HepG2 (cell line): ENCODE measurements around the gene CADM1. TPM values are rescaled to one million over a fixed set of nuclear protein-coding genes. Genes with fewer than 3 reads are reported as not detected.
A peak's percentile ranks its signal among the peaks of the same experiment; 100 is the strongest.

Experiments used
- ATAC-seq: fragments of 200-7000 bp; cut with Tn5 transposase; 3 replicates; pipeline ENCODE4 v1.9.1; 2020; ENCODE audit warnings: mild to moderate bottlenecking, moderate library complexity
- BruUV-seq: library from RNA; stranded (reverse); fragments of 400-500 nt; replicated peaks from 2 replicates; lab custom pipeline; 2021; lab: Mats Ljungman, UMichigan
- CTCF ChIA-PET: fragments of 300-600 bp; formaldehyde crosslinking; extraction: SDS; loops from one replicate; lab custom pipeline; 2021; ENCODE audit warnings: low total read pairs, inconsistent platforms, low intra/inter-chr PET ratio; lab: Yijun Ruan, JAX
- POLR2A ChIA-PET: fragments of 350-600 bp; sonication (Branson Sonifier 250); formaldehyde crosslinking; loops from one replicate; lab custom pipeline; 2020; ENCODE audit warnings: antibody characterized with exemption, inconsistent platforms; lab: Yijun Ruan, JAX
- DNase-seq: peaks from one replicate; pipeline ENCODE4 v3.0.0-alpha.2; 2015; ENCODE audit warnings: low spot score
- FAIRE-seq: peaks from 3 replicates; lab custom pipeline; 2011; peaks lifted over from hg19 to GRCh38; lab: Jason Lieb, UNC
- H2AFZ ChIP-seq: one replicate; pipeline ENCODE4 v1.6.1; 2011; ENCODE audit warnings: low read length, inconsistent platforms
- H3K27ac ChIP-seq: fragments of 300-600 bp; 3 replicates; pipeline ENCODE4 v1.8.0; 2011; ENCODE audit warnings: mixed run types, mild to moderate bottlenecking, mixed read lengths, low read length, inconsistent platforms; ENCODE audit not compliant: insufficient read depth; ENCODE audit errors: extremely low read length
- H3K27me3 ChIP-seq, 2 experiments: fragments of 200-600 bp in 1 of 2; 2 replicates in 1 of 2; 3 replicates in 1 of 2; pipeline versions ENCODE4 v1.6.0 to v1.8.0; 2011; ENCODE audit warnings: low read length in 2 of 2, mild to moderate bottlenecking in 2 of 2, moderate library complexity in 2 of 2, inconsistent platforms in 1 of 2; ENCODE audit not compliant: insufficient read depth in 2 of 2, control insufficient read depth in 1 of 2
- H3K36me3 ChIP-seq, 2 experiments: fragments of 200-600 bp in 1 of 2; replicated peaks in 1 of 2; 2 replicates in 1 of 2; 3 replicates in 1 of 2; pipeline versions ENCODE4 v1.5.1 to v1.8.0; 2011; ENCODE audit warnings: low read length in 2 of 2, inconsistent platforms in 1 of 2; ENCODE audit not compliant: insufficient read depth in 2 of 2, control insufficient read depth in 1 of 2
- H3K4me1 ChIP-seq: 2 replicates; pipeline ENCODE4 v1.5.1; 2012; ENCODE audit warnings: low read length, inconsistent platforms; ENCODE audit not compliant: insufficient read depth
- H3K4me2 ChIP-seq: 2 replicates; pipeline ENCODE4 v1.6.0; 2011; ENCODE audit warnings: low read depth, low read length, inconsistent platforms
- H3K4me3 ChIP-seq, 3 experiments: fragments of 200-600 bp in 1 of 3; sonication (generic), shearing (Covaris generic) in 1 of 3; replicated peaks in 1 of 3; 2 replicates each; pipeline ENCODE4 v1.5.1; 2011 to 2016; ENCODE audit warnings: low read length in 3 of 3, inconsistent platforms in 2 of 3, low read depth in 2 of 3, mild to moderate bottlenecking in 2 of 3, control low read depth in 1 of 3, mixed read lengths in 1 of 3; ENCODE audit not compliant: insufficient read depth in 1 of 3
- H3K79me2 ChIP-seq: one replicate; pipeline ENCODE4 v1.6.1; 2011; ENCODE audit warnings: low read length, inconsistent platforms; ENCODE audit not compliant: insufficient read depth
- H3K9ac ChIP-seq: 2 replicates; pipeline ENCODE4 v1.6.0; 2011; ENCODE audit warnings: mild to moderate bottlenecking, low read depth, low read length, inconsistent platforms; ENCODE audit not compliant: insufficient read depth
- H3K9me3 ChIP-seq: 2 replicates; pipeline ENCODE4 v1.5.1; 2012; ENCODE audit warnings: mild to moderate bottlenecking, low read length
- H4K20me1 ChIP-seq: 2 replicates; pipeline ENCODE4 v1.6.0; 2011; ENCODE audit warnings: inconsistent platforms, mild to moderate bottlenecking, low read length, moderate library complexity; ENCODE audit not compliant: insufficient read depth
- AGO1 ChIP-seq: fragments of 200-400 bp; formaldehyde crosslinking; IDR thresholded peaks from 2 replicates; pipeline ENCODE4 v1.6.1; 2017; ENCODE audit warnings: mild to moderate bottlenecking, low read depth, low read length, moderate library complexity; ENCODE audit not compliant: poor library complexity, severe bottlenecking
- BCL6 ChIP-seq: IDR thresholded peaks from 2 replicates; pipeline ENCODE4 v1.6.1; 2016; ENCODE audit warnings: missing genetic modification reagents, missing compliant biosample characterization
- HNRNPL ChIP-seq: fragments of 200-400 bp; formaldehyde crosslinking; IDR thresholded peaks from 2 replicates; pipeline ENCODE4 v1.6.1; 2017; ENCODE audit warnings: mild to moderate bottlenecking, low read depth, low read length
- ISL2 ChIP-seq: sonication (generic); formaldehyde crosslinking; IDR thresholded peaks from 2 replicates; pipeline ENCODE4 v1.5.0; 2020; ENCODE audit warnings: missing genetic modification reagents
- KAT8 ChIP-seq: IDR thresholded peaks from 2 replicates; pipeline ENCODE4 v1.6.1; 2016; ENCODE audit warnings: missing genetic modification reagents, missing compliant biosample characterization
- POGZ ChIP-seq: sonication (generic); formaldehyde crosslinking; IDR thresholded peaks from 2 replicates; pipeline ENCODE4 v1.4.0; 2020; ENCODE audit warnings: mild to moderate bottlenecking, missing genetic modification reagents
- RAD51 ChIP-seq: fragments of 450-650 bp; IDR thresholded peaks from 2 replicates; pipeline ENCODE4 v1.6.1; 2016; ENCODE audit warnings: borderline replicate concordance
- SMC3 ChIP-seq: IDR thresholded peaks from 2 replicates; pipeline ENCODE4 v1.6.1; 2011; ENCODE audit warnings: low read length, improper control_type of control experiment
- ZNF451 ChIP-seq: sonication (generic); formaldehyde crosslinking; IDR thresholded peaks from 2 replicates; pipeline ENCODE4 v1.5.0; 2020; ENCODE audit warnings: mild to moderate bottlenecking, missing genetic modification reagents
- ZNF614 ChIP-seq: IDR thresholded peaks from 2 replicates; pipeline ENCODE4 v1.6.1; 2018; ENCODE audit warnings: missing biosample characterization, missing genetic modification reagents, inconsistent platforms, borderline replicate concordance
- ZNF710 ChIP-seq: sonication (generic); formaldehyde crosslinking; IDR thresholded peaks from 2 replicates; pipeline ENCODE4 v1.5.0; 2020; ENCODE audit warnings: mild to moderate bottlenecking, missing genetic modification reagents, borderline replicate concordance
- WGBS: methylation state at CpG from one replicate; pipeline ENCODE4 v1.1.6; 2017; ENCODE audit warnings: low lambda C conversion rate; 5-methylcytosine and 5-hydroxymethylcytosine counted together
- in situ Hi-C: cut with HindIII; loops from 2 replicates; pipeline ENCODE4 v1.10.0; 2017; ENCODE audit warnings: low pct_unique_long_range_greater_than_20kb; ENCODE audit not compliant: extremely low pct_ligation_motif_present
- intact Hi-C: fragments of 100-400 bp; cut with micrococcal nuclease; formaldehyde crosslinking; loops from one replicate; pipeline ENCODE4 v1.10.0; 2022; ENCODE audit not compliant: unreplicated experiment
- polyA plus RNA-seq, 8 experiments: library from polyadenylated mRNA; depleted of rRNA in 3 of 8; stranded (reverse) in 7 of 8; unstranded in 1 of 8; fragments of >200 nt; fragmentation: Illumina TruSeq in 4 of 8; extraction: Trizol in 4 of 8; gene quantifications; 2 replicates each; pipeline versions ENCODE4 v1.2.1 to v1.2.3, GENCODE V29; 2011 to 2016; ENCODE audit warnings: low read depth in 4 of 8, missing spikeins in 1 of 8, mixed read lengths in 1 of 8; ENCODE audit not compliant: insufficient read depth in 1 of 8
- total RNA-seq, 5 experiments: library from RNA; depleted of rRNA; stranded (reverse); fragments of >200 nt; fragmentation: Illumina TruSeq; extraction: Trizol; gene quantifications; 2 replicates each; pipeline ENCODE4 v1.2.3, GENCODE V29; 2016; ENCODE audit warnings: low read depth in 1 of 5
- TF ChIP-seq, protein P1 (sequence below): IDR thresholded peaks from 2 replicates; pipeline ENCODE4 v1.6.1; 2012; ENCODE audit warnings: low read length, improper control_type of control experiment
- TF ChIP-seq, protein P2 (sequence below): sonication (generic); formaldehyde crosslinking; IDR thresholded peaks from 2 replicates; pipeline ENCODE4 v1.5.1; 2020; ENCODE audit warnings: mild to moderate bottlenecking, missing genetic modification reagents, moderate library complexity

CADM1 gene
- total and polyA plus RNA-seq, 2 of the 13 experiments (the other 11 are each of a cell fraction or from before 2014, with no cell fraction given), result 71.3 to 122 TPM

DNA sequence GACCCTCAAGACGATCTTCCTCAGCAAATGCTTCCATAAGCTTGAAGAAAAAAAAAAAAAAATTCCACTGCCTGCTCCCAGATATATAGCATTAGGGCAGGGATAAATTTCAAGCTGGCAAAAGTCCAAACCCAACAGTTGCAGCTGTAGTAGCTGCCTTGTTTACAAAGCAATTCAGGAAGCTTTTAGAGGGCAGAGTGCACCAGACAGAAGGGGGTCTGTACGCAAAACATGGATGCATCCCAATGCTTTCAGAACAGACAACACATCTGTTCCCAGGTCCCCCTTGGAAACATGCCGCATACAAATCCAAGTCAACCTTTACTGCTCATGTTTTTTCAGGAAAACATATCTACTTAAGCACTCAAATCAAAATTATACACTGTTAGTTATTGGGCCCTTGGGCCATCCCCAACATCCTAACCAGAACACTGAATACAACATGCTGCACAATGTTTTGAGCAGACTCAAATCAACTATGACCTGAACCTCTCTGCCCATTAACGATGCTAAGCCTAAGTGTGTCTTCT is 94.5 kb downstream of the CADM1 start (continued):
- TF ChIP-seq ZNF614, result peak; percentile 69; the same call in 1 of the 2 replicates

GRCh38 chr11:115409116-115409670 is 95.0 kb downstream of the CADM1 start:
- no TSS peak for BruUV-seq
- POLR2A ChIA-PET, result interaction anchor here (1.0 to 1.6 kb wide), 3 partner anchors 93 to 116 kb away, joined by 3 to 5 read pairs (median 4); partner anchors contain the start of gene CADM1
- Histone ChIP-seq H3K36me3 (no peaks in the 10 kb centered on the region), H3K79me2 (peaks cover 31% of the 10 kb centered on the region), H3K27me3 (no peaks in the 10 kb centered on the region), H2AFZ (no peak overlapping the region), H3K27ac (peak overlapping the region; percentile 17), H3K4me3 (peak overlapping the region in 1 of 3 experiments; percentile 27; a peak in 1 of 6 replicates), H3K4me1 (peaks cover 49% of the 10 kb centered on the region), H3K4me2 (peak overlapping the region; percentile 71), H3K9me3 (no peaks in the 10 kb centered on the region), H3K9ac (no peak overlapping the region; the same call in 1 of the 2 replicates), H4K20me1 (no peaks in the 10 kb centered on the region)
- in situ Hi-C loops (no loop called here), intact Hi-C loops (loop anchor here (2.0 to 5.0 kb wide), 2 partner anchors 30 to 93 kb away; partner anchors contain the start of gene CADM1)
- DNase-seq, result no peak
- no peak; the same call in 2 of the 3 replicates for ATAC-seq
- no peak for FAIRE-seq
- WGBS, result 49% methylated on average over 4 of the region's 4 CpGs
- CTCF ChIA-PET, result no interaction called here
- no peak for TF ChIP-seq RAD51
- no peak for TF ChIP-seq BCL6
- TF ChIP-seq HNRNPL, result no peak
- TF ChIP-seq ZNF451, result no peak
- TF ChIP-seq AGO1, result no peak
- TF ChIP-seq, protein P1, sequence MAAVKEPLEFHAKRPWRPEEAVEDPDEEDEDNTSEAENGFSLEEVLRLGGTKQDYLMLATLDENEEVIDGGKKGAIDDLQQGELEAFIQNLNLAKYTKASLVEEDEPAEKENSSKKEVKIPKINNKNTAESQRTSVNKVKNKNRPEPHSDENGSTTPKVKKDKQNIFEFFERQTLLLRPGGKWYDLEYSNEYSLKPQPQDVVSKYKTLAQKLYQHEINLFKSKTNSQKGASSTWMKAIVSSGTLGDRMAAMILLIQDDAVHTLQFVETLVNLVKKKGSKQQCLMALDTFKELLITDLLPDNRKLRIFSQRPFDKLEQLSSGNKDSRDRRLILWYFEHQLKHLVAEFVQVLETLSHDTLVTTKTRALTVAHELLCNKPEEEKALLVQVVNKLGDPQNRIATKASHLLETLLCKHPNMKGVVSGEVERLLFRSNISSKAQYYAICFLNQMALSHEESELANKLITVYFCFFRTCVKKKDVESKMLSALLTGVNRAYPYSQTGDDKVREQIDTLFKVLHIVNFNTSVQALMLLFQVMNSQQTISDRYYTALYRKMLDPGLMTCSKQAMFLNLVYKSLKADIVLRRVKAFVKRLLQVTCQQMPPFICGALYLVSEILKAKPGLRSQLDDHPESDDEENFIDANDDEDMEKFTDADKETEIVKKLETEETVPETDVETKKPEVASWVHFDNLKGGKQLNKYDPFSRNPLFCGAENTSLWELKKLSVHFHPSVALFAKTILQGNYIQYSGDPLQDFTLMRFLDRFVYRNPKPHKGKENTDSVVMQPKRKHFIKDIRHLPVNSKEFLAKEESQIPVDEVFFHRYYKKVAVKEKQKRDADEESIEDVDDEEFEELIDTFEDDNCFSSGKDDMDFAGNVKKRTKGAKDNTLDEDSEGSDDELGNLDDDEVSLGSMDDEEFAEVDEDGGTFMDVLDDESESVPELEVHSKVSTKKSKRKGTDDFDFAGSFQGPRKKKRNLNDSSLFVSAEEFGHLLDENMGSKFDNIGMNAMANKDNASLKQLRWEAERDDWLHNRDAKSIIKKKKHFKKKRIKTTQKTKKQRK, result no peak
- TF ChIP-seq ISL2 (CRISPR knock-in tag), result no peak
- no peak for TF ChIP-seq ZNF710
- no peak for TF ChIP-seq POGZ (CRISPR knock-in tag)
- no peak for TF ChIP-seq KAT8 (CRISPR knock-in tag)
- TF ChIP-seq SMC3, result no peak
- TF ChIP-seq, protein P2, sequence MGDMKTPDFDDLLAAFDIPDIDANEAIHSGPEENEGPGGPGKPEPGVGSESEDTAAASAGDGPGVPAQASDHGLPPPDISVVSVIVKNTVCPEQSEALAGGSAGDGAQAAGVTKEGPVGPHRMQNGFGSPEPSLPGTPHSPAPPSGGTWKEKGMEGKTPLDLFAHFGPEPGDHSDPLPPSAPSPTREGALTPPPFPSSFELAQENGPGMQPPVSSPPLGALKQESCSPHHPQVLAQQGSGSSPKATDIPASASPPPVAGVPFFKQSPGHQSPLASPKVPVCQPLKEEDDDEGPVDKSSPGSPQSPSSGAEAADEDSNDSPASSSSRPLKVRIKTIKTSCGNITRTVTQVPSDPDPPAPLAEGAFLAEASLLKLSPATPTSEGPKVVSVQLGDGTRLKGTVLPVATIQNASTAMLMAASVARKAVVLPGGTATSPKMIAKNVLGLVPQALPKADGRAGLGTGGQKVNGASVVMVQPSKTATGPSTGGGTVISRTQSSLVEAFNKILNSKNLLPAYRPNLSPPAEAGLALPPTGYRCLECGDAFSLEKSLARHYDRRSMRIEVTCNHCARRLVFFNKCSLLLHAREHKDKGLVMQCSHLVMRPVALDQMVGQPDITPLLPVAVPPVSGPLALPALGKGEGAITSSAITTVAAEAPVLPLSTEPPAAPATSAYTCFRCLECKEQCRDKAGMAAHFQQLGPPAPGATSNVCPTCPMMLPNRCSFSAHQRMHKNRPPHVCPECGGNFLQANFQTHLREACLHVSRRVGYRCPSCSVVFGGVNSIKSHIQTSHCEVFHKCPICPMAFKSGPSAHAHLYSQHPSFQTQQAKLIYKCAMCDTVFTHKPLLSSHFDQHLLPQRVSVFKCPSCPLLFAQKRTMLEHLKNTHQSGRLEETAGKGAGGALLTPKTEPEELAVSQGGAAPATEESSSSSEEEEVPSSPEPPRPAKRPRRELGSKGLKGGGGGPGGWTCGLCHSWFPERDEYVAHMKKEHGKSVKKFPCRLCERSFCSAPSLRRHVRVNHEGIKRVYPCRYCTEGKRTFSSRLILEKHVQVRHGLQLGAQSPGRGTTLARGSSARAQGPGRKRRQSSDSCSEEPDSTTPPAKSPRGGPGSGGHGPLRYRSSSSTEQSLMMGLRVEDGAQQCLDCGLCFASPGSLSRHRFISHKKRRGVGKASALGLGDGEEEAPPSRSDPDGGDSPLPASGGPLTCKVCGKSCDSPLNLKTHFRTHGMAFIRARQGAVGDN, result no peak
